ENCODE results near the gene TOE1.
A peak's percentile ranks its signal among the peaks of the same experiment; 100 is the strongest.
"Not testable (repeated sequence)": the region's sequence is repeated elsewhere in the genome, so short reads cannot be mapped to it uniquely, and the experiment has no call there.

TOE1 gene

DNA sequence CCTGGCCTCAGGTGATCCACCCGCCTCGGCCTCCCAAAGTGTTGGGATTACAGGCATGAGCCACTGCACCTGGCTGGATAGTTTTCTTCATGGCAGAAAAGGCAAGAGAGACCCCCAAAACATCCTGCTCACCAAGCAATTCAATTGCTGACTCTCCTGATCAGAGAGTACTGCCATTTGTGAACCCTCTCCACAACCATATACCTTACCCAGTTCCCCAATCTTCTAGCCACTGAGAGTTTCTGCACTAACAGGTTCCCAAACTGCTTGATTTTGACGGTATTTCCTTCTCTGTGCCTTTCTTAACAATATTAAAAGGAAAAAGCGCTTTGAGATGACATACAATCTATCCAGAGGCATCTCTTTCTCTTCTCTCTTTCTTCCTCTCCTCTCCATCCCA, 40.2 kb downstream of the TOE1 start:
- TF ChIP-seq CTCF (IDR thresholded peaks at IDR 0.05; ENCODE audit: low read depth, low read length) = no peak
- in situ Hi-C loops (cut with HindIII; ENCODE audit: low sequenced_read_pairs) = no loop called here
- no peak for DNase-seq (ENCODE audit: low read depth, low spot score)
- no peak overlapping the region for H3K4me3 ChIP-seq (ENCODE audit: low read depth, low read length)

DNA sequence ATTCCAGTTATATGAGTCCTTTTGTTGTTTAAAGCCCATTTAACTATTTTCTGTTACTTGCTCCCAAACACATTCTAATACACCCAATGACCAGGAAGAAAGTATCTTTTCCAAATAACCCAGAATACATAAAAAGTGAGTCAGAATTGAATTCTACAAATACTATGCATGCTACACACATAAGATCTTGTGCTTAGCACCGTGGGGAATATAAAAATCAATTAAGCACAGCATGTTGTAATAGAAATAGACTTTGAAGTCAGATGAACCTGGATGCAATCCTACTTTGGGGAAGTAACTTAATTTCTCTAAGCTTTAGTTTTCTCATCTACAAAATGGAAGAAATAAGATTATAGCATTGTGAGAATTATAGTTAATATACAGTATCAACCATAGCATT, 40.8 kb downstream of the TOE1 start:
- H3K4me3 ChIP-seq (ENCODE audit: low read depth, low read length) = no peak overlapping the region
- DNase-seq (ENCODE audit: low read depth, low spot score) = no peak
- in situ Hi-C loops (cut with HindIII; ENCODE audit: low sequenced_read_pairs) = no loop called here
- no peak for TF ChIP-seq CTCF (IDR thresholded peaks at IDR 0.05; ENCODE audit: low read depth, low read length)

- TF ChIP-seq CTCF (IDR thresholded peaks at IDR 0.05; ENCODE audit: low read depth, low read length) = no peak
- H3K4me3 ChIP-seq (ENCODE audit: low read depth, low read length) = no peak overlapping the region
- no peak for DNase-seq (ENCODE audit: low read depth, low spot score)
- in situ Hi-C loops (cut with HindIII; ENCODE audit: low sequenced_read_pairs) = no loop called here
Measured at GRCh38 chr1:45381243-45381642, 41.3 kb downstream of the TOE1 start.

- DNase-seq (ENCODE audit: low read depth, low spot score) = no peak
- no peak for TF ChIP-seq CTCF (IDR thresholded peaks at IDR 0.05; ENCODE audit: low read depth, low read length)
- in situ Hi-C loops (cut with HindIII; ENCODE audit: low sequenced_read_pairs) = no loop called here
- no peak overlapping the region for H3K4me3 ChIP-seq (ENCODE audit: low read depth, low read length)
Measured at GRCh38 chr1:45383191-45383590, 43.2 kb downstream of the TOE1 start.

DNA sequence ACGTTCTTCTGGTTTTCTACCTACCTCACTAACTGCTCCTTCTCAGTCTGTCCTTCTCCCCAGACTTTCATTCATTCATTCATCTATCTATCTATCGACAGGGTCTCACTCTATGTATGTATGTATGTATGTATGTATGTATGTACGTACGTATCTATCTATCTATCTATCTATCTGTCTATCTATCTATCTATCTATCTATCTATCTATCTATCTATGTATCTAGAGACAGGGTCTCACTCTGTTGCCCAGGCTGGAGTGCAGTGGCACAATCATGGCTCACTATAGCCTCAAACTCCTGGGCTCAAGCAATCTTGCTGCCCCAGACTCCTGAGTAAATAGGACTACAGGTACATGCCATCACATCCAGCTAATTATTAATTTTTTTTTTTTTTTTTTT, 44.2 kb downstream of the TOE1 start:
- H3K4me3 ChIP-seq (ENCODE audit: low read depth, low read length); DNase-seq (ENCODE audit: low read depth, low spot score); in situ Hi-C loops (cut with HindIII; ENCODE audit: low sequenced_read_pairs): not testable (repeated sequence)

GRCh38 chr1:45385302-45385701, 45.3 kb downstream of the TOE1 start:
- TF ChIP-seq CTCF (IDR thresholded peaks at IDR 0.05; ENCODE audit: low read depth, low read length) = no peak
- H3K4me3 ChIP-seq (ENCODE audit: low read depth, low read length) = no peak overlapping the region
- DNase-seq (ENCODE audit: low read depth, low spot score) = peak; percentile 12
- in situ Hi-C loops (cut with HindIII; ENCODE audit: low sequenced_read_pairs) = no loop called here

DNA sequence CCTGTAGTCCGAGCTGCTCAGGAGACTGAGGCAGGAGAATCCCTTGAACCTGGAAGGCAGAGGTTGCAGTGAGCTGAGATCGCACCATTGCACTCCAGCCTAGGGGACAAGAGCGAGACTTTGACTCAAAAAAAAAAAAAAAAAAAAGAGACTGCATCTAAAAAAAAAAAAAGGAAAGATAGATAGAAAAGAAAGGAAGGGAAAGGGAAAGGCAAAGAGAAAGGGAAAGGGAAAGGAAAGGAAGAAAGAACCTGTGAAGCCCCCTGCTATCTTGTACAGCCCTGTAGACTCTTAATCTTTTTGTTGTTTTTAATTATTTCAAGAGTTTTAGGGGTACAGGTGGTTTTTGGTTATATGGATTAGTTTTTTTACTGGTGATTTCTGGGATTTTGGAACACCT, 46.2 kb downstream of the TOE1 start:
- no peak for TF ChIP-seq CTCF (IDR thresholded peaks at IDR 0.05; ENCODE audit: low read depth, low read length)
- no peak overlapping the region for H3K4me3 ChIP-seq (ENCODE audit: low read depth, low read length)
- DNase-seq (ENCODE audit: low read depth, low spot score) = no peak
- in situ Hi-C loops (cut with HindIII; ENCODE audit: low sequenced_read_pairs) = no loop called here
